ENCODE results near the gene RSPRY1.

GRCh38 chr16:57255686-57256415 is 69.7 kb downstream of the RSPRY1 start:
- TF ChIP-seq CTCF (IDR thresholded peaks at IDR 0.05): no peak
- no peak for TF ChIP-seq POLR2A (IDR thresholded peaks at IDR 0.05)

All from uterus (tissue), 2 donors.